ENCODE results near the gene SDK2. TPM values are rescaled to one million over a fixed set of nuclear protein-coding genes. Genes with fewer than 3 reads are reported as not detected.

SDK2 gene
- total RNA-seq, 4 donors from 2014 or later = under 0.01 to 0.49 (median 0.08) TPM

- TF ChIP-seq CTCF (IDR thresholded peaks at IDR 0.05; ENCODE audit: low read depth) = no peak
These were observed 334.3 kb downstream of the SDK2 start for GRCh38 chr17:73309727-73310596.

GRCh38 chr17:73308017-73308823 lies 336.0 kb downstream of the SDK2 start:
- TF ChIP-seq CTCF (IDR thresholded peaks at IDR 0.05; ENCODE audit: low read depth) = no peak

GRCh38 chr17:73307130-73307529 lies 337.1 kb downstream of the SDK2 start:
- no peak for TF ChIP-seq CTCF (IDR thresholded peaks at IDR 0.05; ENCODE audit: low read depth)

- TF ChIP-seq CTCF (IDR thresholded peaks at IDR 0.05; ENCODE audit: low read depth) = no peak
These were observed 338.1 kb downstream of the SDK2 start for GRCh38 chr17:73305845-73306836.

- TF ChIP-seq CTCF (IDR thresholded peaks at IDR 0.05; ENCODE audit: low read depth) = no peak
These were observed 339.1 kb downstream of the SDK2 start for GRCh38 chr17:73304971-73305812.

GRCh38 chr17:73304438-73304837 lies 339.8 kb downstream of the SDK2 start:
- TF ChIP-seq CTCF (IDR thresholded peaks at IDR 0.05; ENCODE audit: low read depth) = no peak
